NCI-H1436 (cell line): ENCODE measurements around the gene HHIP.

Experiments
- DNase-seq: peaks from one replicate; lab custom pipeline; 2025; lab: John Stamatoyannopoulos, UW

The HHIP gene

DNA sequence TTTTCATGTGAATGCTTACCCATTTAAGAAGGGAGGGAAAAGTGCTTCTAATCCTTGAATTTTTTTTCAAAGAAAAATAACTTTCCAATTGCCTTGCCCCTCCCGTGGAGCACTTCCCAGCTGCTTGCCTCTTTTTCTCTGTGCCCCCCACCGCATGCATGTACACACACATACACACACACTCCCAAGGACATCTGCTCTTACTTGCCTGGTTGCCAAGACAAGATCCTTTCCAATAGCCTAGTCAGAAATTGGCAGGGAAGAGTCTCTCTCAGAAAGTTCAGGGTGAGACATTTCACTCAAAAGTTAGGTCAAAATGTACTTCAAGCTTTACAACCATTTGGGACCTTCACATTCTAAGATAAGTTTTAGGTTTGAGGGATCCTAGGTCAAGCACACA, 10.9 kb downstream of the HHIP start:
- no peak for DNase-seq

DNA sequence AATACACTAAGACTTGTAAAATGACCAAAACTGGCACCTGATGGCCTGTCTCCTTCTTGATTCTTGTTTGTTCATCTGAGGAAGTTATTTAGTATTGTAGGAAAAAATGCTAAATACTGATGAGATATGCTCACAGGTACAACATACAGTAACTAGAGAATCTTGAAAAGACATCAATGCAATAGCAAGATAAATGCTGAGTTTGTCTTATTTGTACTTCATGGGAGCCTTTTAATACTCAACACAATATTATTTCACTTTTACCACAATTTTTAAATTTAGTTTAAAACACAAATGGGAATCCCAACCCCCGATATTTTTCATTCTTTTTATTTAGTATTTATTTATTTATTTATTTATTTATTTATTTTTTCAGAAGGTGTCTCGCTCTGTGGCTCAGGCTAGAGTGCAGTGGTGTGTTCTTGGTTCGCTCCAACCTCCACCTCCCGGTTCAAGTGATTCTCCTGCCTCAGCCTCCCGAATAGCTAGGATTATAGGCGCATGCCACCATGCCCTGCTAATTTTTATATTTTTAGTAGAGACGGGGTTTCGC, 12.1 kb downstream of the HHIP start:
- DNase-seq = no peak

DNA sequence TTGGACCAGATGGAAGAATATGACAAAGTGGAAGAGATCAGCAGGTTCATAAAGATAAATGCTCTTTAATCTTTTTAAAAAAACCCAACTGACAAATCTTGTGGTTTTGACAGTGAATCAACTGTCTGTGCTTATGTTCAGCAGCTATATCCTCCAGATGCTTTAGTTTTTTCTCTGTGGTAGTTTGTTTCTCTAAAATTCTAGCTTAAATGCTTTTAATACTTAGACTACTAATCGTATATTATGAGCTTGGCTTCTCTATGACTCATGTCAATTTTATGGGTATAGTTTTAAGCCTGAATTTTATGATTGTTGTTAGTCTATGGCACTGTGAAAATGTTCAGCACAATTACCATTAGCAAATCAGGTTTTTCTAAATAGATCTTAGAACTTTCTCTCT, 12.9 kb downstream of the HHIP start:
- DNase-seq = no peak

DNA sequence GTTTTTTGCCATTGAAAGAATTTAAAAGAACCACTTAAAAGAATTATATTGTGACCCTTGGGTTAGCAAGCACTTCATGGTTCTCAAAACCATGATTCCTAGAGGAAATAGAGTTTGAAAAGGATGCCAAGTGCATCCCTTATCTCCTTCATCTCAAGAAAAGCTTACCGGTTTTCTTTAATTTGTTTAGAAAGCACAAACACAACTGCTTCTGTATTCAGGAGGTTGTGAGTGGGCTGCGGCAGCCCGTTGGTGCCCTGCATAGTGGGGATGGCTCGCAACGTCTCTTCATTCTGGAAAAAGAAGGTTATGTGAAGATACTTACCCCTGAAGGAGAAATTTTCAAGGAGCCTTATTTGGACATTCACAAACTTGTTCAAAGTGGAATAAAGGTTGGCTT, 13.5 kb downstream of the HHIP start:
- DNase-seq = no peak

DNA sequence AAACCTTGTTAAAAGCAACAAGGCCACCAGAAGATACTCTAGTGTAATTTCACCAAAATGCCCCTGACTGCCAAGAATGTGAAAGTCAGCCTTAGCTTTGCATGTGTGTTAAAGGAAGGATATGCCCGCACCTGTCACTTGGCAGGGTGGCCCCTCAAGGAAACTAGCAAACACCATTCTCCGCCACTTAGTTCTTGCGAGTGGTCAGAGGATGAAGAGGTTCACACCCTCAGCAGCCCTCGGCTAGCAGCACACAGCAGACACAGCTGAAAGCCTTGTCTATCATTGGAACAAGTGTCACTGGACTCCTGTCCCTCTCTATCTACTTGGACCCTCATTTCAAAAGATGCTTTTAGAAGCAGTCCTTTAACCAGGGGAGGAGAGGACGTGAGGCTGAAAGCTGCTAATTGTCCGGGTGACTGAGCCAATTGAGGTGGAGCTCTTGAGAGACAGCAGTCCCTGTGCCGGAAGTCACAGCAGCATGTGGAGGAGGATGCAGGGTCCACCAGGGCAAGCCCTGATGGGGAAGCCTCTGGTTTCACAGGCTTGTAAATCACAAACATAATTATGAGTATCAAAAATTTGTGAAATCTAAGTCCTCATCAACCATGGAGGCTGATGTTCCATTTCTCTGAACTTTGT, 18.0 kb downstream of the HHIP start:
- no peak for DNase-seq

DNA sequence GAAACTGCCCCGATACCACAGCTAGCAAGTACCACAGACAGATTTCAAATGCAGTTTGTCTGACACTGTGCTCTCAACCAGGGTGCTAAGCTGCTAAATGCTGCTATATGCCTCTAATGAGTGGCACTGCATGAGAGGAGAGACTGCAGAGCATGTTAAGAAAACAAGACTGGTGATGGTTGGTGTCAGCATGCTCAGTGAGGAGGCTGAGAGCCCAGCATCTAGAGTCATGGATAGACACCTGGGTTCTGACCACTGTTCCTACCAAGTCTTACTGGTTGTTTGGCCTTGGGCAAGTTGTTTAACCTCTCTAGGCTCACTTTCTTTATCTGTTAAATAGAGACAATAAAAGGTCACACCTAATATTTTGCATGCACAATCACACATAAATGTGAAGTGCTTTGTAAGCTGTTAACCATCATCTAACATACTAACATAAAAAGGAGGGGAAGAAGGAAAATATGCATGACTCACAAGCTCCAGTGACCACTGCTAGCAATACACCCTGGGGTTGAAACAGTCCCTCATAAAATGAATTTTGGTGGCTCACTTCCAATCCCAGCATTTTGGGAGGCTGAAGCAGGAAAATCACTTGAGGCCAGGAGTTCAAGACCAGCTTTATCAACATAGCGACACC, 20.7 kb downstream of the HHIP start:
- DNase-seq = no peak

DNA sequence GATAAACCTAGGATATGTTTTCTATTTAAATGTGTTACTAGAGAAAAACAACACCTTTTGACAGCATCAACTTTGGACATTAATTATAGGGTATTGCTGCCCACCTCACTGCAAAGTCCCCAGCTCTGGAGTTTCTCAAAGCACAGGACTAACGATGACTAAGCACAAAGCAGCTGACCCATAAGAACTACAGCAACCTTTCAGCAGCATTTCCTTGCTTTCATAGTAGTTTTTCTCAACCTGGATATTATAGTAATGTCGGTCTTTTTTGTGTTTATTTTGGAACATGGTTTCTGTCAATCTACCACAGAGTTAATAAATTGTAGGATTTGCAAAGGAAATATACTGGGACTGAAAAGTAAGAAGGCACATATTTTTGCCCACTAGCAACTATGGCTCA, 21.5 kb downstream of the HHIP start:
- DNase-seq = no peak

DNA sequence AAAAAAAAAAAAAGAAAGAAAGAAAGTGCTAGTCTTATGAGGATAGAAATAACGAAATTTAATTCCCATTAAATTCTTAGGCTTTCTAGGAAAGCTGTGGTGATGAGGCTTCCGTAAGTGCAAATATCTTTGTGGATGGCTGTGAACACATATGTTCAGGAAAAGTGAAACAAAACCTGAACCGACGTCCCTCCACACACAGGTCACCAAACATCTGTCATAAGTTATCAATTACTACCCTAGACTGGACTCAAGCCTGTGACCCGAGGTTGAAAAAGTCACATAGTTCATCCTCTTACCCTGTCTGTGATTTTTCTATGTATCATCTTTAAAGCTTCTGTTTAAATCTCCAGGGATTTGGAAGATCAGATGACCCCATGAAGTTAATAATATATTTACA, 24.8 kb downstream of the HHIP start:
- no peak for DNase-seq

DNA sequence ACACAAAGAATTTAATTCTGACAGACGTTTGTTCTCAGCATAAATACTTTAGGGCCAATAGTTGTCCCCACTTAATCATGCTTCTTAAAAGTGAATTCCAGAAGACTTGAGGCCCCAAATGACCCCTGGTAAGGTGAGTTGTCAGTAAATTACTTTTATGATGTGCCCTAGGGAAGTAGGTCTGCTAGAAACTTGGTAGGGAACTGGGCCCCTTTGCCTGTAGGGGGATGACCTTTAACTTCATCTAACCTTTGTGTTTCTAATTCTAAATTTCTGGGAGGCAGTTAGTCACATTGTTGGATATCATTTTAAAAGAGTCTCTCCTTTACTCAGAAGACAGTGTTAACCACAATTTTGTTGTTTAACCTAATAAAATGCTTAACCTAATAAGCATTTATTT, 28.8 kb downstream of the HHIP start:
- no peak for DNase-seq

DNA sequence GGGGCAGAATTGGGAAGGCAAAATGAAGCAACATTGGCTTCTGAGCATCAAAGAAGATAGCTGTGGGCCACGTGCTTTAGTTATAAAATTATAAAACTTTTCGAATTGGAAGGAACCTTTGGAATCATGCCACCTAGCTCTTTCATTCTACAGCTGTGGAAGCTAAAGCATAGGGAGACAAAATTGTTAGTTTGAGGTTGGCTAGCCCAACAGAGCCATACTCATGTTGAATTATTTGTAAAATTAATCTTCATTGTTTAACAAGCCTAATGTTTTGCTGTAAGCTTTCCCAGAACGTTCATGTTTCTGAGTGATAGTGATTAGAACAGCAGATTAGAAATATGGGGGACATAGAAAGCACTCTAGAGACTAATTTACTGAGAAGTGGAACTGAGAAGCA, 35.9 kb downstream of the HHIP start:
- DNase-seq = no peak

DNA sequence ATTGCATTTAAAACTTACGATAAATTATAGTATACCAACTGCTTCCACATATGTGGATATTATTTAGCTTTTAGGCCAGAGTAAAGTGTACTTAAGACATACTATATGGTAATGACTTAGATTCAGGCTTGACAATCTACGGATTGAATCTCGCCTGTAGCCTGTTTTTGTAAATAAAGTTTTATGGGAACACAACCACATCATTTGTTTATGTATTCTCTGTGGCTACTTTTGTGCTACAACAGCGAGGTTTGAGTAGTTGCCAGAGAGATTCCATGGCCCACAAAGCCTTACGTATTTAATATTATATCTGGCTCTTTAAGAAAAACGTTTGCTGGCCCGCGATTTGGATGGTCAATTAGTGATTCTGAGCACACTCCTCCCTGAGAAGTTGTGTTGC, 37.6 kb downstream of the HHIP start:
- DNase-seq = no peak

DNA sequence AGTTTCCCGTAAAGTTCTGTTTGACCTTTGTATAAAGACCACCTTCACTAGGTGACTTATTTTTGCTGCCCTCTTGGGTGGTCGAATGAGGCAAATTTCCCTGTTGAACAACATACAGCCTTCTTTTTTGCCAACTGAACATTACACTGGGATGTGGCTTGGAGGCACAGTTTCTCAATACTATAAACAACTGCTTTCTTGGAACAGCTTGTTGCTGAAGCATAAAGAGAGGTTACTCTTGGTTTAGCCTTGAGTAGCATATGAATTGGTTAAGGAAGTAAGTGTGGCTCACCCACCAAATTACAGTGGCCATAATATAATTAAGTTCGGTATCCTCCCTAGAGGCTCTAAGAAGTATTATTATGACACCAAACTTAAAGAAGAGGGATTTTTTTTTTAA, 40.0 kb downstream of the HHIP start:
- DNase-seq = no peak

DNA sequence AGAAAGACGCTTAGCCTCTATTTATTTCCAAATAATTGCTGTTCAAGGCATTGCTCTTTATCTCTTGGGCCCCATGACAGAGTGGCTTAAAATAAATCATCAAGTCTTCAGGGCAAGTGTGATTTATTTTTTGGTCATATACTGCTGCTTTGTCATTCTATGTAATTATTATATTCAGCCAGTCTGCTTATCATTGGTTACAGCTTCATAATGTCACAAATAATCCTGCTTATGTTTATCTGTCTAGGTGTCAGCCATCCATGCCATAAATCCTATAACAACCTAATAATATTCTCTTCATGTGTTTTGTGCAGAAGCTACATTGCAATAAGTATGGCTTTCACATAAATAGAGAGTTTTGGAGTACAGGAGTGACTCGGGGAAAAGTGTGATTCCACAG, 41.0 kb downstream of the HHIP start:
- DNase-seq = no peak

DNA sequence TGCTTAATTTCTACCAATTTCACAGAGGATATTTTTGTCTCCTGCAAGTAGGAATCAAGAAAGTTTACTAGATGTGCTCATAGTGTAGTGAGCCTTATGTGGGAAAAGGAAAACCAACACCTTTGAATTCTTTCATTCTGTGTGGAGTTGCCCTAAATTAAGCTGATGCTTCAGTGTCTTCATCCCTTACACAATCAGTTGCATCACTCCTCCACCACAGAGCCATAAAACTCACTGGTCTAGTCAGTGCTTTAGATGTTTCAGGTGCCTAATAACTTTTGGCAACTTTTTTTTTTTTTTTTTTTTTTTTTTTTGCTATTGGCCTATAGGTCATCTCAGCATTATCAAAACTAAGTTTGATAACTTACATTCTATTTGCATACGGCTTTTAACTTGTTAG, 41.5 kb downstream of the HHIP start:
- no peak for DNase-seq

DNA sequence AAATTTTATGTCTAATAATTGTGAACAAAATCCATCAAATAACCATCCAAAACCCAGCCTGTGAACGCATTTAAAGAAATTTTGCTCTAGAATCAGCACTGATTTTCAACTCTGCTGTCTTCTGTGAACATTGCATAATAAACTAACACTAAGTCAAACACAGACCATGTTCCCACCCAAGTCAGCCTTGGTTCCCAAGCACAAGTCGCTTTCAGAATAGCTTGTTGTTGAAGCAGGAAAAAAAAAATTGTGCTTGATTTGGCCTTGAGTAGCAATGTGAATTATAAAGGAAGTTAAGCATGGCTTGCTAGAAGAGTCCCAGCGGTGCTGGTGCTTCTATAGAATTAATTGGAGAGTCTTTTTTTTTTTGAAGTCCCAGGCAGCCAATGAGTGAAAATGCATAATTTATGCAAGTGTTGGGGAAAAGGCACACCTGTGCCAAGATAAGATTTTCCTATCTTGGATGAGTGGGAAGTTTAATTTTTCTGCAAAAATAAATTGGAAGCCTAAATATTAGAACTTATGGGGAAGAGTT, 42.1 kb downstream of the HHIP start:
- no peak for DNase-seq

DNA sequence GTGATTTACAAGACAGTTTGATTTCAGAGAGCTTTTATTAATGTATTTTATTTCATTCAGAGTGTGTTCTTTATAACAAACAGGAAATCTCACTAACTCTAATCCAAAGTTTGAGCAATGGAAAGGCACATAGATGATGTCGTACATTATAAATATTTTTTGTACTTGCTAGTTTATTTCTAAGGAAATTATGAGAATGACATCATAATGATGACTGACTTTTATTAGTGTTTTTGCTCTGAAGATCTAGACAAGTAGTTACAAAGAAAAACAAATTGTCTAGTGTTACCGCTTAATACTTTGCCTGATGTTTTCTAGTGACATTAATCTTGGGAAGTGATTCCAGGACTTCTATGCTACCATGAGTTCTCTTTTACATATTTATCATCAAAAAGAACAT, 43.2 kb downstream of the HHIP start:
- no peak for DNase-seq

DNA sequence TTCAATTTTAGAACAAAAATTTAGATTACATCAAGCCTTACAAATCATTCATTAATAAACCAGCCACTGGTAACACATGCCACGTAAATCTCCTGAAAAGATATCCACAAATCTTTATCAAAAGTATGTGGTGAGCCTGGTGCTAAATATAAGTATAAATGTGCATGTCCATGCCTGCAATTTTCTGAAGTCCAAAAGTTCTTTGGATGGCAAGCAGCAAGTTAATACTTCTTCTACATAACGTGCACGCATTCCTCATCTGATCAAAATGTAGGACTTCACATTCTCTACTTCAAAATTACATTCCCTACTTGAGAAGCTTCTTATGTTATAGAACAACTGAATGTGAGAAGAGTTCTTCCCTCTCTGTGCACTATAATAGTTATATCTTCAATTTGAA, 49.8 kb downstream of the HHIP start:
- DNase-seq = no peak

DNA sequence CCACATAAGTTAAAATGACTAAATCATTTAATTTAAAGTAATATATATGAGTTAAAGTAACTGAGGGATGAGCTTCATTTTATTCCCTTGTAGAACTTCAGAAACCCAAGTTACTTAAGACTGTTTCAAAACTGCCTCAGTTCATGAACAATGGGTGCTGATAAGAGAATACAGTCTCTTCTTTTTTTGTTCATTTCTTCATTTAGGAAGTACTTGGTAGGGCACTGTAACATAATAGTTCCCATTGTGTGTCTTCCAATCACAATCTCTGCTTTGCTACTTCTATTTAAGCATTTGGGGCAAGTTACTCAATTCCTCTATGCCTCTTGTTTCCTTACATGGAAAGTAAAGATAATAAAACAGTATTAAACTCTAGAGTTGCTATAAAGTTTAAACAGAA, 50.4 kb downstream of the HHIP start:
- DNase-seq = no peak

DNA sequence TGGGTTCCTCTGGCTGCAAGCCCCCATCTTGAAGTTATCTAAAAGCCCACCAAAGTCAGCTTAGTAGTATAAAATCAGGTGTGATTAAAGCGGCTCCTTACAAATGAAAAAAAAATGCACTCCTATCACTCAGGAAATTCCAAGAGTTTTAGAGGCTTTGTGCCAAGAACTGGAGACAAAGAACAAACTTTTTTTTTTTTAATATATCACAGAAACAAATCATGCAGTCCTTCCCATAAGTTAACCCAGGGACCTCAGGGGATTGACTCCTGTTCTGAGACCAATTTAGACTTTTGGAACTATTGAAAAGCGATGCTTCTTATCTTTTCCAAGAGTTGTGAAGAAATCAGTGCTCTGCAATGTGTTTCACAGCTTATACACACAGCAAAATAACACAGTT, 53.6 kb downstream of the HHIP start:
- no peak for DNase-seq

DNA sequence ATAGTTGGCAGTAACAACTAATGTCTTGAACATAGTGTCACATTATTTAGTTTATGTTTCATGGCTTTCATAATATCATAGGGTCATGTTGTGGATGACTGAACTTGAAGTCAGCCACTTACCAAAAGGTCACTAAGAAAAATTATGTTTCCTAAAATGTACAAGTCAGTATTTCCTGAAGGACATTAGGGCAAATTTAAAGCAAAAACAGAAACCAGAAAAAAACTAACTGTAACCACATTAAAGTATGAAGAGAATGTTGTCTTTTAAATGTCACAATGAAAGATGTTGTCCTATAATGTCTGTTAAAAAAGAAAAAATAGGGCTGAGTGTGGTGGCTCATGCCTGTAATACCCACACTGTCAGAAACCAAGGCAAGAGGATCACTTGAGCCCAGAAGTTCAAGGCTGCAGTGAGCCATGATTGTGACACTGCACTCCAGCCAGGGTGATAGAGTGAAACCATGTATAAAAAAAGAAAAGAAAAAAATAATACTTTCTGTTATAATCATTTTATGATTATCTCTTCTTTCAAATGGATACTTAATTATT, 55.8 kb downstream of the HHIP start:
- DNase-seq = no peak

DNA sequence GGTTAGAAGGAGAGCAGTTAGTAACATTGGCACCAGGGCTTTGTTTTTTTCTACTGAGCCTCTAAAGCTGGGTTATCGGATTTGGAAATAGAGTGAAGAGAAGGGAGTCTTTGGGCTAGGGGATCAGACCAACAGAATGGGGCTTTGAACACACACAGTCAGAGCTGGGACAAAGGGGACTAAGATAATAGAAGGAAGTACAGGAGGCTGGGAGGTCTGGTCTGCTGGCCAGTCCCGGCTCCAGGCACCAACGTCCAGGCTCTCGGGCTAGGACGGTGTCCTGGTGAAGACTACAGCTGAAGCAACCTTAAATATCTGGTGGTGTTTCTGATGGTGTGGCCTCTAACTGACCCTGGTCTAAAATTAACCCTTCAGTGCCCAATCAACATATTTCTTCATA, 57.5 kb downstream of the HHIP start:
- no peak for DNase-seq

DNA sequence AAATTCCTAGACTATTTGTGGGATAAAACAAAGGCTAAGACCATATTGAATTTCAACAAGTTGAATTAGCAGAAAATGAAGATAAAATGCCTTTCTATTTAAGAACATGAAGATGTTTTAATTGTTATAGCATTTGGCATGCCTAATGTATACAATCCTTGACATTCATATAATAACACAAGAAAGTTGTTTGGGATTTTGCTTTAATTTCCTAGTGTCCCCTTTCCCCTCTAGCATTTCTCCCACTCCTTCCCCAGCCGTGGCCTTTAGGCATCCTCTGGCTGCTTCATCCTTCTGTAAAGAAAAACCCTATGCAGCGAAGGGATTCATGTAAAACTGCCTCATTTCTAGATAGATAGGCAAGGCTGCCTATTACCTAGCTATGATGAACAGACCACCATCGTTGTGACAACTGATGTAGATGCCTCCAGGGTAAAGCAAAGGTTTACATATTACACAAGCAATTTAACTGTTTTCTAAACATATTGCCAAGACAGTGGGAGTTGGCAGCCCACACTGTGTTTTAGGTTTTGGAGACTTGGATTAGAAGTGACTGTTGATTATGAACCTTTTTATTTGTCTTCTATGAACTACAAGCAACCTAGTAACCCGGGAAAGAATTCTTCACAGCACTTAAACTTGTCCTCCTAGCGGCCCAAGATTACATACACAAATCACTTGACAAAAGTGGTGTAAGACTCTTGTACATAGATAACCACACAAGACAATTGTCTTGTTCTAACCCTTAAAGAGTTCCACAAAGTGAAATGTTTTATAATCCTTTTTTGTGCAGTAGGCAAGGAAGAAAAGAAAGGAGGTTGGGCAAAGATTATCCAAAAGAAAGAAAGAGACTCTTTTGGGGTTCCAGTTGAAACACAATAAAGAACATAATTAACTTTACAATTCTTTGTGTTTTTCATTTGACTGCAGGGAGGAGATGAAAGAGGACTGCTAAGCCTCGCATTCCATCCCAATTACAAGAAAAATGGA, 59.9 kb downstream of the HHIP start:
- DNase-seq = no peak
